ENCODE data around the gene B4GALNT1.

- TF ChIP-seq CTCF (IDR thresholded peaks at IDR 0.05) (no peak), POLR2A (IDR thresholded peaks at IDR 0.05) (no peak)
These were observed 39.8 kb upstream of the B4GALNT1 start for GRCh38 chr12:57672801-57673200.
